GM18951 (cell line): ENCODE results near the gene ATP8B4.

Experiments
- POLR2A ChIP-seq: IDR thresholded peaks from 4 replicates; pipeline ENCODE4 v1.6.1; 2011; ENCODE audit warnings: mild to moderate bottlenecking; ENCODE audit not compliant: insufficient read length, insufficient read depth; ENCODE audit errors: extremely low read depth
- in situ Hi-C: fragments of 300-500 bp; cut with MboI; formaldehyde crosslinking; loops from one replicate; pipeline ENCODE4 v1.12.0; 2022; ENCODE audit warnings: low sequenced_read_pairs, mixed read lengths, inconsistent platforms; ENCODE audit not compliant: unreplicated experiment

ATP8B4 gene

GRCh38 chr15:50150349-50150748, 31.3 kb upstream of the ATP8B4 start:
- in situ Hi-C loops, result loop anchor here (25.0 kb wide), 1 partner anchor 1288 kb away; no protein-coding TSS in a partner anchor
- TF ChIP-seq POLR2A, result no peak

DNA sequence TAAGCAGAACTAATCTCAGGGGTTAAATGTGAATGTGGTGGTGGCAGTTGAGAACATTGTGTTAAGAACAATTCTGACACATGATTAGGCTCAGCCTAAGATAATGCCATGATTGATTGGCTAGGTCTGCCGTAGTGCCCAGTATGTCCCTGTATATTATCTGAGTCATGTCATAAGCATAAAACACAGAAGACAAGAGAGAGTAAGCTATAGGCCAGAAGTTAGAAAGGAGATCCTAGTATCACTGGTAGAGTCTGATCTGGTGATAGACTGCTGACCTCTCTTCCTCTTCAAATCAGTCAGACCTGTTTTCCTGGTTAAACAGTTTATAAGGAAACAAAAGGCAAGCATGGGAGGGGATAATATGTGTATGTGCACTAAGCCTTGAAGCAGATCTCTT, 30.1 kb upstream of the ATP8B4 start:
- in situ Hi-C loops, result no loop called here
- TF ChIP-seq POLR2A, result no peak

- in situ Hi-C loops, result no loop called here
- no peak for TF ChIP-seq POLR2A
Measured at GRCh38 chr15:50148362-50148963, 29.4 kb upstream of the ATP8B4 start.

GRCh38 chr15:50146632-50147031, 27.6 kb upstream of the ATP8B4 start:
- in situ Hi-C loops, result no loop called here
- no peak for TF ChIP-seq POLR2A

- in situ Hi-C loops, result no loop called here
- TF ChIP-seq POLR2A, result no peak
Measured at GRCh38 chr15:50145451-50145872, 26.4 kb upstream of the ATP8B4 start.

GRCh38 chr15:50144341-50145120, 25.5 kb upstream of the ATP8B4 start:
- in situ Hi-C loops, result no loop called here
- no peak for TF ChIP-seq POLR2A

DNA sequence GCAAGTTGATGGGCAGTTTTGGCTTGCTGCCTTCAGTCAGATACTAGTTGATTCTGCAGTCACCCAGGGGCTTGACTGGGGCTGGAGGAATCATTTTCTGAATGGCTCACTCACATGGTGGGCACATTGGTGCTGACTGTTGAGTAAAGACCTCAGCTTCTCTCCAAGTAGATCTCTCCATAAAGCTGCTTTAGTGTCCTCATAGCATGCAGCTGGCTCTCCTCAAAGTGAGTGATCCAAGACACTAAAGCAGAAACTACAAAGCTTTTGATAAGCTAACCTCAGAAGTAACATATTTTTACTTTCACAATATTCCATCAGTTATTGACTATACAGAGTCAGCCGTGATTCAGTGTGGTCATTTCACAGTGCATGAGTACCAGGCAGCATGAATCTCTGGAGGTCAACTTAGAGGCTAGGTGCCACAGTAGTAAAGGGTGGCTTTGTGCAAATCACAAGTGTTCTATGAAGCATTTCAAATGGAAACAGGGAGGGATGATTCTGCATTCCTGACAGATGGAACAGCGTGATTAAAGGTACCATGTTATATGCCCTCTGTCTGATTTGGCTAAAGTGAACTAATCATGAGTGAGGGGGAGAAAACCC, 24.3 kb upstream of the ATP8B4 start:
- in situ Hi-C loops, result no loop called here

DNA sequence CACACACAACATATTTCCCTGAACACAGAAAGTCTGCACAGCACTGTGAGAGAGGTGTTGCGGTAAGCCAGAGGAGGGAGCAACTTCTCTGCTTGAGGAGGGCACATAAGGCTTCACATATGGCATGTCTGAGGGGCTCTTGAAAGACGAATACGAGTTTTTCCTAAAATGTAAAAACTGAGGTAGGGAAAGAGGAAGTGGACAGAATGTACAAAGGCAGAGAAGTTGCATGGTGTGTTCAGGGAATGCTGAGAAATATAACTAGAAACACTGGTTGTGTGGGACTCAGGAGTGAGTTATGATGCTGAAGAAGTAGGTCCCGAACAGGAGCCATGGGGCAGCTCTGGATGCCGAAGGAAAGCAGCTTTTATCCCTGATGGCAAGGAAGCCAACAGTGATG, 22.8 kb upstream of the ATP8B4 start:
- in situ Hi-C loops, result no loop called here
- no peak for TF ChIP-seq POLR2A

More for the DNA sequence above, 24.3 kb upstream of the ATP8B4 start:
- no peak for TF ChIP-seq POLR2A

- TF ChIP-seq POLR2A, result no peak
- in situ Hi-C loops, result no loop called here
Measured at GRCh38 chr15:50140983-50141382, 21.9 kb upstream of the ATP8B4 start.

- in situ Hi-C loops, result no loop called here
- TF ChIP-seq POLR2A, result no peak
Measured at GRCh38 chr15:50140098-50140497, 21.1 kb upstream of the ATP8B4 start.

DNA sequence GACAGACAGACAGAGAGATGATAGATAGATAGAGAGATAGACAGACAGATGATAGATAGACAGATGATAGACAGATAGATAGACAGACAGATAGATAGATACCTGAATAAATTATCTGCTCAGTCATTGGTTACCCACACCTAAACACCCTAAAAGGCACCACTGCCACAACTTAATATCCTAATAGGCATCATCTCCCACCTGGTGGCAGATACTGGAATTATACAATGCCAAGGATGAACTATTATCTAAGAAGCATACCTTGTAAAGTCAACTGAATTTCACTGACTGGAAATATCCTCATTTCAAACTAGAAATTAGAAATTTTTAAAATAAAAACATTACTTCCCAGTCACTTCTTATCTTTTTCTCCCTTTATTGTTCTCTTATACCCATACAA, 19.4 kb upstream of the ATP8B4 start:
- TF ChIP-seq POLR2A, result no peak
- in situ Hi-C loops, result no loop called here

GRCh38 chr15:50137893-50138292, 18.9 kb upstream of the ATP8B4 start:
- in situ Hi-C loops, result no loop called here
- TF ChIP-seq POLR2A, result no peak

DNA sequence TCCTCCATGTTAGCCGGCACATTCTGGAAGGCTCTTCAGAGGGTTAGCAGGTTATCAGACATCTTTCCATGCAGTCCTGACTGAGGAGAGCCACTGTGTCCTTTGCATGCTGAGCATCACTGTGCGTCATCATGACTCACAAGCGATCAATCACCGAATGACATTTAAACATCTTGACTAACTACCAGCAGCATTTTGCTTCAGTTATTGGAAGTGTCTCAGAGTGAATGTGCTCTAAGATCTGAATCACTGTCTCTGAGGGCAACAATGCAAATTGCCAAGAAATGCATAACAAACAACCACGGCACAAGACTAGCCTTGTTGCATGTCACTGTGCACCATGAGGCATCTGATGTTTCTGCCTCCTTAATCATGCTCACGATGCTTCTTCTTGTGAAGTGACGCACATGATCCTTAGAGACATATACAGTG, 18.3 kb upstream of the ATP8B4 start:
- TF ChIP-seq POLR2A, result no peak
- in situ Hi-C loops, result no loop called here
